SW 1271 (cell line): Measurements from ENCODE around the gene CEACAM1.
"Not testable (repeated sequence)": the region's sequence is repeated elsewhere in the genome, so short reads cannot be mapped to it uniquely, and the experiment has no call there.

Experiments
- DNase-seq, 2 experiments: peaks; one replicate each; lab custom pipeline; 2025; lab: John Stamatoyannopoulos, UW

CEACAM1 gene

DNA sequence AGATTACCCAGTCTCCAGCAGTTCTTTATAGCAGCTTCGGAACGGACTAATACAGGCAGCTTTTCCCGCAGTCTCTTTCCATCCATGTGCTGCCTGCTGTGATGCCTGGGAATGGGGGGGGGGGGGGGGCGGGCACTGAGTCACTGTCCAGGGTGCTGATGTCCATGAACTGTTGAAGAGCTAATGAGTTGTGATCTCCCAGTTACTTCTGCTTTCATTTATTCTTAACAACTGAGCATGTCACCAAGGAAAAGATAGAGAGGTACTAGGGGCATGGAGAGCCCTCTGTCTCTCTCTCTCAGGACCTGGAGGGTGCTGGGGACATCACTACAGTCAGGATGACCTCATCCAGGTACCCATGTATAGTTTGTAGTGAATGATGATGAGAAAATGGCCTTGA, 20.3 kb upstream of the CEACAM1 start:
- no peak for DNase-seq

GRCh38 chr19:42547929-42548328, 19.6 kb upstream of the CEACAM1 start:
- DNase-seq, result no peak

- DNase-seq, result no peak
These were observed 18.7 kb upstream of the CEACAM1 start for GRCh38 chr19:42546831-42547500.

GRCh38 chr19:42544146-42544545, 15.9 kb upstream of the CEACAM1 start:
- DNase-seq, result no peak

GRCh38 chr19:42542791-42543190, 14.5 kb upstream of the CEACAM1 start:
- no peak for DNase-seq

GRCh38 chr19:42540071-42540553, 11.8 kb upstream of the CEACAM1 start:
- DNase-seq, result no peak

DNA sequence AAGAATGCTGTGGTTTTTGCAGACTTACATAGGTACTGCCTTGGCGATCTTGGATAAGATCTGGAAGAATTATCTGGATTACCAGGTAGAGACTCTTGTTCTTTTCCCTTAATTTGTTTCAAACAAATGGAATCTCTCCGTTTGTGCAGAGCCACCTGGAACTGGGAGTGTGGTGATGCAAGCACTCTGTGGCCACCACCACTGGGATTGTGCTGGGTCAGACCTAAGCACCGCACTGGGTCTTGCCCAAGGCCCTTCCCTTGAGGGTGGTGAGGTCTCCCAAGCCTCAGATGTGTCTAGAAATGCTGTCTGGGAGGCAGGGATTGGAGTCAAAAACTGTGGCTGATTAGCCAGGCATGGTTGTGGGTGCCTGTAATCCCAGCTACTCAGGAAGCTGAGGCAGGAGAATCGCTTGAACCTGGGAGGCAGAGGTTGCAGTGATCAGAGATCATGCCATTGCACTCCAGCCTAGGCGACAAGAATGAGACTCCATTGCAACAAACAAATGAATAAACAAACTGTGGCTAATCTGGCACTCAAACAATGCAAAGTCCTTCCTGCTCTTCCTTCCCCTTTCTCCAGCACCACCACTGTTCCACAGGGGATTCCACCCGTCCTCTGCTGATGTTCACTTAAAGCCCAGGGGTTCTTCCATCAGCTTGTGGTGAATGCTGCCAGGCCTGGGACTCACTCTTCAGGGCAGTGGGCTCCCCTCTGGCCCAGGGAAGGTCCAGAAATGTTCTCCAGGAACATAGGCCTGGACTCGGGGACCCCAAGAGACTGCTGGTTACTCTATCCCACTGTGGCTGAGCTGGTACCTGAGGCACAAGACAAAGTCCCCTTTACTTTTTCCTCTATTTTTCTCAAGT, 10.8 kb upstream of the CEACAM1 start:
- DNase-seq, result no peak

DNA sequence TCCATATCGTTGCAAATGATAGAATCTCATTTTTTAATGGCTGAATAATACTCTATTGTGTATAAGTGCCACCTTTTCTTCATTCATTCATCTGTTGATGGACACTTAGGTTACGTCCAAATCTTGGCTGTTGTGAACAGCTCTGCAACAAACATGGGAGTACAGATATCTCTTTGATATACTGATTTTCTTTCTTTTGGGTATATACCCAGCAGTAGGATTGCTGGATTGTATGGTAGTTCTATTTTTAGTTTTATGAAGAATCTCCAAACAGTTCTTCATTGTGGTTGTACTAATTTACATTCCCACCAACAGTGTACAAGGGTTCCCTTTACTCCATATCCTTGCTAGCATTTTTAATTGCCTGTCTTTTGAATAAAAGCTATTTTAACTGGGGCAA, 7.0 kb upstream of the CEACAM1 start:
- not testable (repeated sequence) for DNase-seq

- no peak for DNase-seq
These were observed 6.1 kb upstream of the CEACAM1 start for GRCh38 chr19:42534391-42534790.

GRCh38 chr19:42532891-42533290, 4.6 kb upstream of the CEACAM1 start:
- DNase-seq, result no peak

DNA sequence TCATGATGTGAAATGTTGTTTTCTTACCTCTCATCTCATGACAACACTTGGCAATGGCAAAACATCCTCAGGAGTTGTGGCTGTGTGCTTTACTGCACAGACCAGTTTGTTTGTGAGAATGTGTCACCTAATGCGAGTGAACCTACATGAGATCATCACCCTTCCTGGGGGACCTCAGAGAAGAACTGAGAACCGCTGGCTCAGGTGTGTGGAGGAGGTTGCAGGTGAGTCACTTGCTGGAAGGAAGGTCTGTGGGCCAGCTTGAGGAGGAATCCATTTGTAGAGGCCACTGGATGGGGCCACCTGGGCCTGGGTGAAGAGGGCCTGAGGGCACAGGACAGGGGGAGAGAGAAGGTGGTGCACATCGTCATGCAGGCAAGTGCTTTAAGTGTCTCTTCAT, 3.0 kb upstream of the CEACAM1 start:
- DNase-seq, result no peak

DNA sequence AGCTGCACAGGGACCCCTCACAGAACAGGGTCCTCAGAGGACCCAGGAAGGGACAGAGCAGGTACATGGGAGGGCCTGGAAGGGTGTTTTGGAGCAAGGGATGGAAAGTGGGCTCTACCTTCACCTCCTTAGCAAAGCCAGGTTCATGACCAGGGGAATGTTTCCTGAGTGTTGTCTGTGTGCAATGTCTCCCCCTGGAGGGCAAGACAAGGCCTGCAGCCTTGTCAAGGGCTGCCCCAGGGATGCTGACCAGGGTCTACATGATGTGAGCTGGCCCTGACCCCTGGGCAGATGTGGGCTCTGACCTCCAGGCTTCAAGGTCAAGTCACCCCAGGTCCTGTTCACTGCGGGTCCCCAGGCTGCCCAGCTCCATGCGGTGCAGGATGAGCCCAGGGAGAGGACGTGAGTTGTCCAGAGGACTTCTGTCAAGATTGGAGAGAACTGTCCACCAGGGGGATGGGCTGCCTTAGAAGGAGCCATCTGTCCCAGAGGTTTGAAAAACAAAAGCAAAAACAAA, 1.0 kb upstream of the CEACAM1 start:
- DNase-seq, result no peak

DNA sequence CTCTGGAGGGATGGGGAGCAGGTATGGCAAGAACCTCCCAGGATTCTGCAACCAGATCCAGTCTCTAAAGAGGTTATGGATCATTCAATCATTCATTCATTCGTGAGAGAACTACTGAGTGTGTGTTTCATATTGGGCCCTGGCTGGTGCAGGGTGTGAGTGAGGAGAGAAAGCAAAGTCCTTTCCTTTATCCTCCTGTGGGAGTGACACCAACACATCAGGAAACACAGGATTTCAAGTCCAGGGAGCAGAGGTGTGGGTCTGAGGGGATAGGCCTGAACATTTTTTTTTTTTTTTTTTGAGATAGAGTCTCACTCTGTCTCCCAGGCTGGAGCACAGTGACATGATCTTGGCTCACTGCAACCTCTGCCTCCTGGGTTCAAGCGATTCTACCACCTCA, 3.3 kb downstream of the CEACAM1 start:
- DNase-seq, result no peak

GRCh38 chr19:42524250-42524649, 4.0 kb downstream of the CEACAM1 start:
- DNase-seq, result no peak

- not testable (repeated sequence) for DNase-seq
These were observed 6.0 kb downstream of the CEACAM1 start for GRCh38 chr19:42522262-42522661.

- DNase-seq, result no peak
These were observed 6.8 kb downstream of the CEACAM1 start for GRCh38 chr19:42521346-42522030.

DNA sequence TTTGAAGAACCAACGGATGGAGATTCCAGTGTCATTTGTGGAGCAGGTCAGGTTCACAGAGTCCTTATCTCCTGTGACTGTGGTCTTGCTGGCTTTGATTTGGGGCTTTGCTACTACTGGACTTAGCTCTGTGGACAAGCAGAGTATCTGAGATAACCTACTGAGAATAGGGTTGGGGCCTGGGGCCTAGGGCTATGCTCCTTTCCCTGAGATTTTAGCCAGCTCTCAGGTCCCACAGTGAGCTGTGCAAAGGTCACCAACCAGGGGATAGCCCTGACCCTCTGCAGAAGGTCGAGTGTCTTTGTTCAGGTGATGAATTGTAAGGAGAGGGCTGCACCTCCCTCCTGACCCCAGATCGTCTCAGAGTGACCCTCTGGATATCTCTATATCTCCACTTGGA, 9.2 kb downstream of the CEACAM1 start:
- DNase-seq, result no peak

DNA sequence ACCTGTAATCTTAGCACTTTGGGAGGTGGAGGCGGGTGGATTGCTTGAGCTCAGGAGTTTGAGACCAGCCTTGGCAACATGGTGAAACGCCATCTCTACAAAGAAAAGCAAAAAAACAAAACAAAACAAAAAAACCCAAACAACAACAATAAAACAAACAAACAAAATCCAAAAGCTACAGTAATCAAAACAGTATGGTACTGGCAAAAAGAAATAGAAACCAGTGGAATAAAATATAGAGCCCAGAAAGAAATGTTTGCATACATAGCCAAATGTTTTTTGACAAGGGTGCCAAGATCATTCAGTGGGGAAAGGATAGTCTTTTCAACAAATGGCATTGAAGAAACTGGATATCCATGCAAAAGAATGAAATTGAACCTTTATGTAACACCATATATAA, 11.5 kb downstream of the CEACAM1 start:
- DNase-seq, result no peak

- DNase-seq, result no peak
These were observed 12.9 kb downstream of the CEACAM1 start for GRCh38 chr19:42515241-42515832.

GRCh38 chr19:42514449-42514848, 13.8 kb downstream of the CEACAM1 start:
- DNase-seq, result no peak

GRCh38 chr19:42512743-42513304, 15.5 kb downstream of the CEACAM1 start:
- no peak for DNase-seq

DNA sequence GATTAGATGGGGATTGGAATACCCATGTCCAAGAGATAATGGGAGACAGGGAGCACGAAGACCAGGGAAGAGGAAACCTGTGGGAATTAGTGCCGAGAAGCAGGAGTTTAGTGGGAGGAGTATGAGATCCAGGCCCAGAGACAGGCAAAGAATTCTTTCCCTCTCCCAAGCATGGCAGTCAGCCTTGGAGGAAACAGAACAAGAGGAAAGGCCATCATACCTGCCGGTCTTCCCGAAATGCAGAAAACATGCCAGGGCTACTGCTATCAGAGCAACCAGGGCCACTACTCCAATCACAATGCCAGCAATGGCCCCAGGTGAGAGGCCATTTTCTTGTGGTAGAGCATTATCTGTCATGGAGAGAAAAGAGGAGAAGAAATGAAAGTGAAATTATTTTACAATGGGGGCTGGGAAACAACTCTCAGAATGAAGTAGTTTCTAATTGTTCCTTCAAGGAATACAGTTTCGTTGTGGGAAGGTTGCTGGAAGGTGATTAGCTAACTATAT, 16.1 kb downstream of the CEACAM1 start:
- no peak for DNase-seq
